ENCODE results near the gene KLHL33. TPM values are rescaled to one million over a fixed set of nuclear protein-coding genes. Genes with fewer than 3 reads are reported as not detected.

KLHL33 gene
- total RNA-seq, 1 experiment from 2014 or later: not detected

GRCh38 chr14:20376071-20376588 is 59.8 kb downstream of the KLHL33 start:
- ATAC-seq (no peak), DNase-seq (ENCODE audit: low read depth, low spot score) (no peak)
- Histone ChIP-seq H3K4me1 (ENCODE audit: control insufficient read depth, insufficient read depth, low read length) (no peaks in the 10 kb centered on the region), H3K9me3 (ENCODE audit: control insufficient read depth, insufficient read depth, low read depth, low read length) (no peaks in the 10 kb centered on the region), H3K4me3 (ENCODE audit: low read depth in 2 of 2, low read length in 2 of 2) (no peak overlapping the region), H3K36me3 (ENCODE audit: control insufficient read depth, insufficient read depth, low read length) (no peaks in the 10 kb centered on the region; the same call in 1 of the 2 replicates), H3K27me3 (ENCODE audit: control insufficient read depth, insufficient read depth, low read length) (no peaks in the 10 kb centered on the region), H3K27ac (ENCODE audit: low read length) (no peak overlapping the region)
- intact Hi-C loops (cut with micrococcal nuclease; ENCODE audit: unreplicated experiment) (no loop called here), in situ Hi-C loops (cut with HindIII; ENCODE audit: low pct_unique_long_range_greater_than_20kb, low sequenced_read_pairs) (no loop called here)
- TF ChIP-seq TCF7L2 (IDR thresholded peaks at IDR 0.05; ENCODE audit: low read depth, low read length) (no peak), SIN3A (IDR thresholded peaks at IDR 0.05; ENCODE audit: borderline replicate concordance, insufficient read depth, low read depth, low read length) (no peak), REST (IDR thresholded peaks at IDR 0.05; ENCODE audit: insufficient read depth in 1 of 2, low read depth in 2 of 2, low read length in 1 of 2) (no peak), POLR2AphosphoS5 (IDR thresholded peaks at IDR 0.05; ENCODE audit: low read depth, low read length) (no peak)
- TF ChIP-seq, protein P1, sequence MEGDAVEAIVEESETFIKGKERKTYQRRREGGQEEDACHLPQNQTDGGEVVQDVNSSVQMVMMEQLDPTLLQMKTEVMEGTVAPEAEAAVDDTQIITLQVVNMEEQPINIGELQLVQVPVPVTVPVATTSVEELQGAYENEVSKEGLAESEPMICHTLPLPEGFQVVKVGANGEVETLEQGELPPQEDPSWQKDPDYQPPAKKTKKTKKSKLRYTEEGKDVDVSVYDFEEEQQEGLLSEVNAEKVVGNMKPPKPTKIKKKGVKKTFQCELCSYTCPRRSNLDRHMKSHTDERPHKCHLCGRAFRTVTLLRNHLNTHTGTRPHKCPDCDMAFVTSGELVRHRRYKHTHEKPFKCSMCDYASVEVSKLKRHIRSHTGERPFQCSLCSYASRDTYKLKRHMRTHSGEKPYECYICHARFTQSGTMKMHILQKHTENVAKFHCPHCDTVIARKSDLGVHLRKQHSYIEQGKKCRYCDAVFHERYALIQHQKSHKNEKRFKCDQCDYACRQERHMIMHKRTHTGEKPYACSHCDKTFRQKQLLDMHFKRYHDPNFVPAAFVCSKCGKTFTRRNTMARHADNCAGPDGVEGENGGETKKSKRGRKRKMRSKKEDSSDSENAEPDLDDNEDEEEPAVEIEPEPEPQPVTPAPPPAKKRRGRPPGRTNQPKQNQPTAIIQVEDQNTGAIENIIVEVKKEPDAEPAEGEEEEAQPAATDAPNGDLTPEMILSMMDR (IDR thresholded peaks at IDR 0.05): no peak
- BruUV-seq (replicated peaks): no TSS peak
- ChIA-PET CTCF (no interaction called here), POLR2A (no interaction called here)

Other genes starting within 250 kb of the KLHL33 start
- gene OR11G2, start 245.3 kb downstream of the KLHL33 start, total RNA-seq (2021; ENCODE audit: unreplicated experiment): not detected
- gene OR11H6, start 212.5 kb downstream of the KLHL33 start, total RNA-seq (2021; ENCODE audit: unreplicated experiment): not detected
- gene OR11H7, start 207.2 kb downstream of the KLHL33 start, total RNA-seq (2021; ENCODE audit: unreplicated experiment): not detected
- gene OR11H4, start 196.9 kb downstream of the KLHL33 start, total RNA-seq (2021; ENCODE audit: unreplicated experiment): not detected
- 10.0 TPM for gene TTC5, start 130.2 kb downstream of the KLHL33 start, total RNA-seq (2021; ENCODE audit: unreplicated experiment)
- gene CCNB1IP1, start 102.9 kb downstream of the KLHL33 start, total RNA-seq (2021; ENCODE audit: unreplicated experiment): 20.3 TPM
- 26.6 TPM for gene PARP2, start 92.5 kb downstream of the KLHL33 start, total RNA-seq (2021; ENCODE audit: unreplicated experiment)
- gene TEP1, start 22.7 kb downstream of the KLHL33 start, total RNA-seq (2021; ENCODE audit: unreplicated experiment): 17.1 TPM
- gene OSGEP, start 18.6 kb upstream of the KLHL33 start, total RNA-seq (2021; ENCODE audit: unreplicated experiment): 26.6 TPM
- gene APEX1, start 19.1 kb upstream of the KLHL33 start, total RNA-seq (2021; ENCODE audit: unreplicated experiment): 163 TPM
- gene PIP4P1, start 25.3 kb upstream of the KLHL33 start, total RNA-seq (2021; ENCODE audit: unreplicated experiment): 34.8 TPM
- gene PNP, start 33.2 kb upstream of the KLHL33 start, total RNA-seq (2021; ENCODE audit: unreplicated experiment): 35.1 TPM
- 0.64 TPM for gene RNASE10, start 69.4 kb upstream of the KLHL33 start, total RNA-seq (2021; ENCODE audit: unreplicated experiment)
- not detected for gene RNASE9, start 124.9 kb upstream of the KLHL33 start, total RNA-seq (2021; ENCODE audit: unreplicated experiment)
- not detected for gene RNASE11, start 151.8 kb upstream of the KLHL33 start, total RNA-seq (2021; ENCODE audit: unreplicated experiment)
- not detected for gene RNASE12, start 155.2 kb upstream of the KLHL33 start, total RNA-seq (2021; ENCODE audit: unreplicated experiment)
- not detected for gene OR6S1, start 205.5 kb upstream of the KLHL33 start, total RNA-seq (2021; ENCODE audit: unreplicated experiment)
- gene RNASE4, start 248.4 kb upstream of the KLHL33 start, total RNA-seq (2021; ENCODE audit: unreplicated experiment): 3.3 TPM

All from Panc1 (cell line).